OCI-LY3 (cell line): ENCODE data around the gene POM121C.
"Not testable (repeated sequence)": the region's sequence is repeated elsewhere in the genome, so short reads cannot be mapped to it uniquely, and the experiment has no call there.

Experiments
- EZH2phosphoT487 ChIP-seq: fragments of 200-600 bp; shearing (Covaris generic); IDR thresholded peaks from 2 replicates; pipeline ENCODE4 v1.6.1; 2018; ENCODE audit warnings: antibody characterized with exemption, mixed run types, low read depth
- TF ChIP-seq, protein P1 (sequence below): fragments of 200-600, 300-600 bp; sonication (generic); IDR thresholded peaks from 2 replicates; pipeline ENCODE4 v1.5.1; 2014; ENCODE audit warnings: antibody characterized with exemption, low read length, low read depth

DNA sequence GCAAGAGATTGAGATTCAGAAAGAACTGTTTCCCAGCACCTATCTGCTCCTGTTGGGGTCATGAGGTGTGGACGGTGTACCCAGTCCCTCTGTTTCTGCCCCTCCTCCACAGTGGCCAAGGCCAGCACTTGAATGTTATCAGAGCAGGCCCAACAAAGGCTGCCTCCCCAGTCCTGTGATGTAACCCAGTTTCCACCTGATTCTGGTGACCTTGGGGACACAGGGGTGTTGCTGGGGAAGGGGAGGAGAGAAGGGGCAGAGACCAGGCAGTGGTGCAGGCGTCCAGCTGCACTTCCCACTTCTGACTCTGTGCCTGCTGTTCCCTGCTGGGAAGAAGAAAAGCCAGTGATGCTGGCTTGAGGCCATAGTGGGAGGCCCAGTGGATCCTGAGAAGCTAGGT is 88.2 kb downstream of the POM121C start:
- TF ChIP-seq, protein P1, sequence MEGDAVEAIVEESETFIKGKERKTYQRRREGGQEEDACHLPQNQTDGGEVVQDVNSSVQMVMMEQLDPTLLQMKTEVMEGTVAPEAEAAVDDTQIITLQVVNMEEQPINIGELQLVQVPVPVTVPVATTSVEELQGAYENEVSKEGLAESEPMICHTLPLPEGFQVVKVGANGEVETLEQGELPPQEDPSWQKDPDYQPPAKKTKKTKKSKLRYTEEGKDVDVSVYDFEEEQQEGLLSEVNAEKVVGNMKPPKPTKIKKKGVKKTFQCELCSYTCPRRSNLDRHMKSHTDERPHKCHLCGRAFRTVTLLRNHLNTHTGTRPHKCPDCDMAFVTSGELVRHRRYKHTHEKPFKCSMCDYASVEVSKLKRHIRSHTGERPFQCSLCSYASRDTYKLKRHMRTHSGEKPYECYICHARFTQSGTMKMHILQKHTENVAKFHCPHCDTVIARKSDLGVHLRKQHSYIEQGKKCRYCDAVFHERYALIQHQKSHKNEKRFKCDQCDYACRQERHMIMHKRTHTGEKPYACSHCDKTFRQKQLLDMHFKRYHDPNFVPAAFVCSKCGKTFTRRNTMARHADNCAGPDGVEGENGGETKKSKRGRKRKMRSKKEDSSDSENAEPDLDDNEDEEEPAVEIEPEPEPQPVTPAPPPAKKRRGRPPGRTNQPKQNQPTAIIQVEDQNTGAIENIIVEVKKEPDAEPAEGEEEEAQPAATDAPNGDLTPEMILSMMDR: not testable (repeated sequence)
- not testable (repeated sequence) for TF ChIP-seq EZH2phosphoT487
